Kidney epithelial cell (primary cell): Measurements from ENCODE around the gene KRTAP2-3. TPM values are rescaled to one million over a fixed set of nuclear protein-coding genes. Genes with fewer than 3 reads are reported as not detected.
"Not testable (repeated sequence)": the region's sequence is repeated elsewhere in the genome, so short reads cannot be mapped to it uniquely, and the experiment has no call there.

ENCODE experiments used
- DNase-seq: peaks from one replicate; pipeline ENCODE4 v3.0.0-alpha.2; 2010; ENCODE audit warnings: low read depth
- H3K27me3 ChIP-seq: 2 replicates; pipeline ENCODE4 v1.6.0; 2011; ENCODE audit warnings: low read length; ENCODE audit not compliant: control insufficient read depth, insufficient read depth
- H3K36me3 ChIP-seq: 2 replicates; pipeline ENCODE4 v1.5.1; 2011; ENCODE audit warnings: low read length; ENCODE audit not compliant: control insufficient read depth, insufficient read depth
- H3K4me3 ChIP-seq: 2 replicates; pipeline ENCODE4 v1.5.1; 2011; ENCODE audit warnings: low read depth, mild to moderate bottlenecking, control low read depth, low read length
- CTCF ChIP-seq: IDR thresholded peaks from 2 replicates; pipeline ENCODE4 v1.5.1; 2011; ENCODE audit warnings: mild to moderate bottlenecking, moderate library complexity, low read length, control low read depth, inconsistent platforms; ENCODE audit not compliant: insufficient read depth, poor library complexity, severe bottlenecking
- total RNA-seq: library from RNA; depleted of rRNA; stranded (reverse); fragments of >200 nt; gene quantifications from 2 replicates; pipeline ENCODE4 v1.2.3, GENCODE V29; 2015

KRTAP2-3 gene
- total RNA-seq, 1 donor from 2014 or later: 4.3 TPM

DNA sequence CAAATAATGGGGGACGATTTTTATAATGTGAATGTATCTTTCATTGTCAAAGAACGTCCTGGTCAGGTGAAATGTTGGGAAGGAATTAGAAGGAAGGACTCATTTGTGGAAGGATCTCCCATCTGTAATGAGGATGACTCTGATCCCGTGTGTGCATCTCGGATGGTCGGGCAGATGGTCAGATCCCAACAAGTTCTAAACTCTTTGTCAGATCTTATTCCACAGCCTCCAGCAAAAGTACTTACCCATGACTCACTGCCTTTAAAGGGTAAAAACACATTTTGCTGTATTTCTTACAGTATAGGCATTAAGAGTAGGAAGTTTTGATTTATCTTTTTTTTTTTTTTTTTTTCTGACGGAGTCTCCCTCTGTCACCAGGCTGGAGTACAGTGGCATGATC lies 38.6 kb upstream of the KRTAP2-3 start:
- H3K27me3 ChIP-seq: no peaks in the 10 kb centered on the region
- no peaks in the 10 kb centered on the region for H3K36me3 ChIP-seq
- DNase-seq: no peak
- no peak overlapping the region for H3K4me3 ChIP-seq
- no peak for TF ChIP-seq CTCF

DNA sequence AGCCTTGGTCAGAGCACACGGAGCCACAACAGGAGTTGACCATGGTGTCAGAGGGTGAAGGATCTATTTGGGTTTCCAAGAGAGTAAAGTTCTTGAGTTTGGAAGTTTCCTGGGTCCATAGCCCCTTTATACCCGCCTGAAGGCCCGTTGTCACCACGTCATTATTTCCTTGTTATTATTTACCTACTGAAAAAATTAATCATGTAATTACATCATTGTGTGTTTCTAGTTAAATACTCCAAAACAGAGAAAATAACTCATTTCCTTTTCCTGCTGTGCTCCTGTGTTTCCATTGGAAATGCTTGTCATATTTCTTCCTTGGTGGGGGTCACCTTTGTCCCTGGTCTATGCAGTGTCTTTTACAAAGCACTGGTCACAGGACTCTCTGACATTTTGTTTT lies 38.1 kb upstream of the KRTAP2-3 start, which contains the start of gene KRTAP4-8:
Gene KRTAP4-8, minus strand, starts transcription at position 101 of the 400 bp plus-strand sequence. Its CDS starts 58 bp downstream, at position 43.
- Histone ChIP-seq H3K27me3 (no peaks in the 10 kb centered on the region), H3K36me3 (no peaks in the 10 kb centered on the region), H3K4me3 (no peak within 1 kb of the TSS)
- no peak for TF ChIP-seq CTCF
- no peak for DNase-seq

- H3K36me3 ChIP-seq: no peaks in the 10 kb centered on the region
- TF ChIP-seq CTCF: no peak
- no peak overlapping the region for H3K4me3 ChIP-seq
- H3K27me3 ChIP-seq: no peaks in the 10 kb centered on the region
- DNase-seq: no peak
These were observed 36.1 kb upstream of the KRTAP2-3 start for GRCh38 chr17:41096055-41096454.

GRCh38 chr17:41088760-41089352 lies 28.9 kb upstream of the KRTAP2-3 start:
- H3K4me3 ChIP-seq, H3K36me3 ChIP-seq, DNase-seq, H3K27me3 ChIP-seq: not testable (repeated sequence)

DNA sequence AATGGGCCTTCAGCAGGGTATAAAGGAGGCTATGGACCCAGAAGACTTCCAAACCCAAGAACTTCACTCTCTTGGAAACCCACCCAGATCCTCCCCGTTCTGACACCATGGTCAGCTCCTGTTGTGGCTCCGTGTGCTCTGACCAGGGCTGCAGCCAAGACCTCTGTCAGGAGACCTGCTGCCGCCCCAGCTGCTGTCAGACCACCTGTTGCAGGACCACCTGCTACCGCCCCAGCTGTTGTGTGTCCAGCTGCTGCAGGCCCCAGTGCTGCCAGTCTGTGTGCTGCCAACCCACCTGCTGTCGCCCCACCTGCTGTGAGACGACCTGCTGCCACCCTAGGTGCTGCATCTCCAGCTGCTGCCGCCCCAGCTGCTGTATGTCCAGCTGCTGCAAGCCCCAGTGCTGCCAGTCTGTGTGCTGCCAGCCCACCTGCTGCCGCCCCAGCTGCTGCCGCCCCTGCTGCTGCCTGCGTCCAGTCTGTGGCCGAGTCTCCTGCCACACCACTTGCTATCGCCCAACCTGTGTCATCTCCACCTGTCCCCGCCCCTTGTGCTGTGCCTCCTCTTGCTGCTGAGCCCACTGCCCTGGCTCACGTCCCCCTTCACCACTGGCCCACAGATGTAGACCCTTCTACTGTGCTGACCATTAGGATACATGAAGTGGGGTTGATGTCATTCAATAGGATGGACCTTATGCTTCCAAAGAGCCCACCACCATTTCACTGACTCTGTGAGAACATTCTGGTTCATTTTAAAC lies 24.4 kb upstream of the KRTAP2-3 start, which contains the start of gene KRTAP4-7:
Gene KRTAP4-7, plus strand, starts transcription at position 51 of the 757 bp plus-strand sequence. Its CDS starts 57 bp downstream, at position 108.
- H3K36me3 ChIP-seq, H3K27me3 ChIP-seq, H3K4me3 ChIP-seq, DNase-seq: not testable (repeated sequence)

DNA sequence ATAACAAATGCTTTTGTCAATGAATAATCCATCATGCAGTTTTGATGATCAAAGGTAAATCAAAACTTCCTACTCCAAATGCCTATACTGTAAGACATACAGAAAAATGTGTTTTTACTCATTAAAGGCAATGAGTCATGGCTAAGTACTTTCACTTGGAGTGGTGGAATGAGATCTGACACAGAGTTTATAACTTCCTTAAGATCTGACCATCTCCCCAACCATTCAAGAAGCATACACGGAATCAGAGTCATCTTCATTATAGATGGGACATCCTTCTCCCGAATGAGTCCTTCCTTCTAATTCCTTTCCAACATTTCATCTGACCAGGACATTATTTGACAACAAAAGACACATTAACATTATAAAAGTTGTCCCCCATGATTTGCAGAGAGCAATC lies 23.5 kb upstream of the KRTAP2-3 start:
- not testable (repeated sequence) for H3K36me3 ChIP-seq, H3K27me3 ChIP-seq, DNase-seq, H3K4me3 ChIP-seq

GRCh38 chr17:41082626-41083025 lies 22.7 kb upstream of the KRTAP2-3 start:
- TF ChIP-seq CTCF: no peak
- DNase-seq: no peak
- Histone ChIP-seq H3K4me3 (no peak overlapping the region), H3K27me3 (no peaks in the 10 kb centered on the region), H3K36me3 (no peaks in the 10 kb centered on the region)
